Measurements from ENCODE around the gene CLPX.
A peak's percentile ranks its signal among the peaks of the same experiment; 100 is the strongest.
"Not testable (repeated sequence)": the region's sequence is repeated elsewhere in the genome, so short reads cannot be mapped to it uniquely, and the experiment has no call there.

Gene CLPX

GRCh38 chr15:65171428-65171827, 13.7 kb downstream of the CLPX start:
- ATAC-seq (no peak), DNase-seq (no peak)

DNA sequence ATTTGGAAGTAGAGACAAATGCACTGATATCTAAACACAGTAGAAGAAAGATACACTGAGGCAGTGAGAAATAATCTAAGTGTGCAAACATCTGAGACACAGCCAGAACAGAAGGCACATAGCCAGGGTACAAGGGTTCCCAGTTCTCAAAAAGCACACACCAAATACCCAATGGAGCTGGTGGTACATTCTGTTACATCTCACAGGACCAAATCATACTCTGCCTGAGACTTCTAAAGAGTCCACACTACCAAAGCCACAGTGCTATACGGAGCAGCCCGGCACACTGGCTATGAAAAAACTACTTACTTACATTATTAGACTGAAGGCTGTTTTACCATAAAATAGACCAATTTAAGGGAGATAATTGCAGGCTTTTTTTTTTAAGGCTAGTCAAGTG, 19.3 kb downstream of the CLPX start:
- ATAC-seq: no peak

DNA sequence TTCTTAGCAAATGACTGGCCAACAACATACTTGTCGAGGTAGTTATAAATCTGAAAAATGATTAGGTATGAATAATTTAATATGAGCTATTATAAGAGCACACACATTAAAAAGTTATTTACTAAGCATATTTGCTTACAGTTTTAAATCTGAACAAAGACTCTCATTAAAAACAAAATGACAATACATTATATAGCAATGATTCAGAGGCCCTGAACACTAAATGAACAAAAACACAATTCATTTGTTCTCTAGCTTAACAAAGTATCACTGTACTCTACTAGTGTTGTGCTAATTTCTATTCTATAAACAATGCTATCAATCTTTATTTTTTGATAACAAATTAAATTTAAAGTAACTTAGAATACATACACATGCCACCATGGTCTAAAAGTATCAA, 21.0 kb downstream of the CLPX start:
- no peak for ATAC-seq
- no peak for DNase-seq

More for the DNA sequence above, 19.3 kb downstream of the CLPX start:
- DNase-seq: no peak

GRCh38 chr15:65163041-65163440, 22.1 kb downstream of the CLPX start:
- DNase-seq (no peak), ATAC-seq (no peak)

DNA sequence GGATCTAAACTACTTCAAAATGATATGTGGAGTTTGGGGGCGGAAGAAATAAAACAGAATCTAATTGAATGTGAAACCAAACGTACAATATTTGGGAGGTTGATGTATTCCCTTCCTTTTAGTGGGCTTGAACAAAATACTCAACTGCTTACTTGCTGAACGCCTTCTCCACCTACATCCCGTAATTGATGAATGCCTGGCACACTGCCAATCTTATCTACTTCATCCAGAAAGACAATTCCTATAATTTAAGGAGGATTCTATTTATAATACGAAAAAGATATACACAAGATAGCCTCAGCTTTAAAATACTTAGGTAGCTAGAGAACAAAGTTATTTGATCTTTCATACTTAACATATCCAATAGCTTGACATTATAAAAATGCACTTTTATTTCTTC, 28.4 kb downstream of the CLPX start:
- DNase-seq: no peak
- ATAC-seq: no peak

- DNase-seq: no peak
- ATAC-seq: no peak
Measured at GRCh38 chr15:65154720-65155119, 30.4 kb downstream of the CLPX start.

DNA sequence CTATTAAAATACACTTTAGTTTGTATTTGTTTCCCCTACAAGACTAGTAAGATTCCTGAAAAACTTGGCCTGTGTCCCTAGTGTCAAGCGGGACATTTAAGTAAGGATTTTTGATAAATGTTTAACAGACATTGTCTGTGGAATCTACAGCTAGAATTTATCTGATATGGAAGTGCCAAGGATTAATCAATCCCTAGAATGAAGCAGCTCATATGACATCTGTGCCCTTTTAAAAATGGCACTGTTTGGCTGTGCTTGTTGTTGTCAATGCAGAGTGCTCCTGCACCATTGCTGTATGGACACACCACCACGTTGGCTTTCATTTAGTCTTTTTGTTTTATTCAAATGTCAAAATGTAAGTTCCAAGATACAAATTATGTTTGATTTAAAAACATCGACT, 37.2 kb downstream of the CLPX start:
- no peak for DNase-seq
- ATAC-seq: no peak

DNA sequence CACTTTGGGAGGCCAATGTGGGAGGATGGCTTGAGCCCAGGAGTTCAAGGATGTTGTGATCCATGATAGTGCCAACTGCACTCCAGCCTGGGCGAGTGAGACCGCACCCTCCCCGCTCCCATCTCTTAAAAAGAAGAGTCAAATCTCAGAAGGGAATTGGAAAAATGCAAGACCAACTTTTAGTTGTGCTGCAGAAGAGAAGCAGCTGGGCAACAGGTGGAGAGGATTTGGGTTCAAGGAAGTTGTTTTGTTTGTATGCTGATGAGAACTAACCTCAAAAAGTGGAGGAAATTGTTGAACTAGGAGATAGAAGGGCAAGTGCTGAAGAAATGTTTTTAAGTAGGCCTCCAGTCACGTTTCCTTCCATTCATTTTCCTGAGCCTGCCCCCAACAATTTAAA, 38.7 kb downstream of the CLPX start:
- ATAC-seq (no peak), DNase-seq (no peak)

- not testable (repeated sequence) for ATAC-seq, DNase-seq
Measured at GRCh38 chr15:65138631-65139030, 46.5 kb downstream of the CLPX start.

- ATAC-seq, DNase-seq: not testable (repeated sequence)
Measured at GRCh38 chr15:65137893-65138292, 47.2 kb downstream of the CLPX start.

DNA sequence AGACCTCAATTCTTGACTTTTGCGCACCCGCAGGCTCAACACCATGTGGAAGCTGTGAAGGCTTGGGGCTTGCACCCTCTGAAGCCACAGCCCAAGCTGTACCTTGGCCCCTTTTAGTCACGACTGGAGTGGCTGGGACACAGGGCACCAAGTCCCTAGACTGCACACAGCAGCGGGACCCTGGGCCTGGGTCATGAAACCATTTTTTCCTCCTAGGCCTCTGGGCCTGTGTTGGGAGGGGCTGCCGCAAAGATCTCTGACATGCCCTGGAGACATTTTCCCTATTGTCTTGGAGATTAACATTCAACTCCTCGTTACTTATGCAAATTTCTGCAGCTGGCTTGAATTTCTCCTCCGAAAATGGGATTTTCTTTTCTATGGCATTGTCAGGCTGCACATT, 48.1 kb downstream of the CLPX start:
- not testable (repeated sequence) for ATAC-seq, DNase-seq

- no peak for DNase-seq
- no peak for ATAC-seq
Measured at GRCh38 chr15:65134538-65134937, 50.6 kb downstream of the CLPX start.

DNA sequence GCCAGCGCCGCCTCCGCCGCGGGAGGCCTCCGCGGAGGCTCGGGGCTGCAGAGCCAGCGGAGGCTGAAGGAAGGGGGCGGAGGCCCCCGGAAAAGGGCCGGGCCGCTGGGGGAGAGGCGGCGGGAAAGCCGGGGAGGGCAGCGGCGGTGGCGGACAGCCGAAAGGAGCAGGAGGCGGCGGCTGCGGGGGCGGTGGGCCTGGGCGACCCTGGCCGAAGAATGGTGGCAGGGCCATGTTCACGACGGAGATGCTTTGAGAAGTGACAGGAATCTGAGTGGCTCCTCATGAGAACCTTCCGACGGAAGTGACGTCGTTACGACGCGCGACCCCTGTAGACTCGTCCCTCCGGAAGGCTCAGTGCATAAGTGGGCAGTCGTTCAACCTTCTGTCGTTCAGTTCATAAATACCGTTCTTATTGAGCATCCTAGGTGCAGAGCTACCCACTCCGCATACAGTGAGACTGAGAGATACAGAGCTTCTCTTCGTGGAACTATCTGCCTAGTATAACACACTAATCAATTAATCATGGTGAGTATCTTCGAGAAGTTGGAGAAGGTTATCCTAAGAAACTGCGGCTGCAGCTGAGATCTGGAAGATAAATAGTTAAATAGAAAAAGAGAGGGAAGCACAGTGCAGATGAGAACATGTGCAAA, 51.5 kb downstream of the CLPX start, which contains the start of gene PDCD7:
Gene PDCD7, minus strand, starts transcription at position 261 of the 653 bp plus-strand sequence. Its CDS starts 27 bp downstream, at position 234.
- DNase-seq (peak; percentile 83), ATAC-seq (peak; percentile 98)

DNA sequence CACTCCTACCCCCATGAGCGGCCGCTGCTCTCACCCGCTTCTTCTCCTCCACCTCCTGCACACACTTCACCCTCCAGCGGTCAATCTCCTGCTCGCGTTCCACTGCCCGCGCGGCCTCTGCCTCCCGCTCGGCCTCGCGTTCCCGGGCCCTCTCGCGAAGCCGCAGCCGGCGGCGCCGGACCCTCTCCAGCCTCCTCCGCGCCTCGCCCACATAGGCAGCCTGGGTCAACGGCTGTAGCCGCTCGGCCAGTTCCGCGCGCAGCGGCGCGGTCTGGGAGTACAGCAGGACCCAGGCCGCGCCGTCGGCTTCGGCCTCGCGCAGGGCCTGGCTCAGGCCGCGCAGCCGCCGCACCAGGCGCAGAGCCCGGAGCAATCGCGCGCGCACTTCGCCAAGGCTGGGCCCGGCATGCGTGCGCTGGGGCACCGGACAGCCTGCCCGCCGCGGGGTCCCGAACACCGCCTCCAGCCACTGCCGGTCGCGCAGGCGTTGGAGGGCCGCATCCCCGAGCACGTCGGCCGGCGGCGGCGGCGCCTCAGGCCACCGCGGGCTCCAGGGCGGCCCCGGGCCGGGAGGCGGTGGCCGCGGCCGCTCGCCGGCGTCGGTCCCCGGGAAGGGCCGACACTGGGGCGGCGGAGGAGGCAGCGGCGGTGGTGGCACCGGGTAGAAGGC, 52.1 kb downstream of the CLPX start:
- DNase-seq (peak; percentile 34), ATAC-seq (peak; percentile 50)

- no peak for DNase-seq
- ATAC-seq: no peak
Measured at GRCh38 chr15:65130941-65131340, 54.2 kb downstream of the CLPX start.

DNA sequence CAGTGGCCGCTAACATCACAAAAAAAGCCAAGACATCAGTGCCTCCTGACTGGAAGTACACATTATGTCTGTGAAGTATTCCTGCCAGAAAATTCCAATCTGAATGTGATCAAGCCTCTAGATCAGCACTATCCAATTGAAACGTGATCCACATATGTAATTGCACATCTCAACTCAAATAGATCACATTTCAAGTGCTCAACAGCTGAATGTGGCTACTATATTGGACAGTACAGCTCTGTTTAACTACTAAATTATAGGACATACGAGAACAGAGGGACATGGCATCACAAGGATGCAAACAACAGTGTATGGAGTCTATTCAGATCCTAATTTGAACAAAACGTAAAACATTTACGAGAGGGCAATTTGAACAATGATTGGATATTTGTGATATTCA, 69.6 kb downstream of the CLPX start:
- no peak for ATAC-seq

GRCh38 chr15:65115086-65115485, 70.1 kb downstream of the CLPX start, which contains the start of gene UBAP1L:
Gene UBAP1L, minus strand, starts transcription at chr15:65115200. Its CDS starts 8,985 bp downstream, at chr15:65106215.
- DNase-seq: no peak
- no peak for ATAC-seq

More for the DNA sequence above, 69.6 kb downstream of the CLPX start:
- DNase-seq: no peak

DNA sequence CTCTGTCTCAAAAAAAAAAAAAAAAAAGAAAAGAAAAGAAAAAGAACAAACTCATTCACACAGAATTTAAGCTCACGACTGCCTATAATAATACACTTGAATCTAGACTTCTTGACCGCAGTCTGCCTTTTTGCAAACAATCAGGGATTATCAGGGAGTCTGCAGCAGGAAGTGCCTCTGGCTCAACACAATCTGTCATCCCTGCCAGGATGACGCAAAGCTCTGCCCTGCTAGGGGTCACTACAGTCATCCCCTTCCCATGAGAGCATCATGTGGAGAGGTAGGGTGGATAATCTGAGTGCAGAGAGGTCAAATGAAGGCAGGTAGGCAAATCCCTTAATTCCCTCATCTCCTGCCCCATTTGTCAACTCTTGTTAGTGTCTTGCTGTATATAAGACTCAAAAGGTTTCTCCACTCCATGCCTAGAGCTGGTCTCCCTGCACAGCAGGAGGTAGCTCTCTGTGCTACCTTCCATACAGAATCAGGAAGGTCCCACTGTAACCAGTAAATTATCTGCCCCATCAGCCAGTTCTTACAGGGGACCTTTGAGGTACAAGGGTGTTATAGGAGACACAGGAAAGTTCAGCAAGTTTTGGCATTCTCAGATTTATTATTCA, 74.4 kb downstream of the CLPX start:
- no peak for DNase-seq

DNA sequence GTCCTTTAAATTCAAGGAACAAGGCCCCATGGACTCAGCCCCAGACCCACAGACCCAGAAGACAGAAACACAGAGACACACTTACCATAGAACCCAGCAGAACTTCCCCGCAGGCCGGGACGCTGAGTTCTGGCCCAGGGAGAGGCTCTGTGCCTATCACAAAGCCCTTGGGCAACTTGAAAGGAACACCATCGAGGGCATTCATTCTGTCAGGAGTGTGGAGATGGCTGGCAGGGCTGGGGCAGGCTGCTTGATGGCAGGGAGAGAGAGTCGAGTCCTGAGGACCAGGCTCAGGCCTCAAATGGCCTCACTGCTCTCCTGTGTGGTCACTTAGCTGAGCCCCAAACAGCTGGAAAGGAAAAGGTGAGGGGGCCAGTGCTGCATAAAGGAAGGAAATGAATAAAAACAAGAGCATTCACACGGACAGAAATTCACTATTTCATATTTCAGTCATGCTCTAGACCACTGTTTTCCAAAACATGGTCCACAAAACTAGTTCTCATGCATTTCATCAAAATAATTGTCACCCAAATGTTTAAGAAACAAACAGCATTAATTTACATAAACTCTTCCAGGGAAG, 79.0 kb downstream of the CLPX start:
- ATAC-seq (no peak), DNase-seq (no peak)

More for the DNA sequence above, 74.4 kb downstream of the CLPX start:
- no peak for ATAC-seq

DNA sequence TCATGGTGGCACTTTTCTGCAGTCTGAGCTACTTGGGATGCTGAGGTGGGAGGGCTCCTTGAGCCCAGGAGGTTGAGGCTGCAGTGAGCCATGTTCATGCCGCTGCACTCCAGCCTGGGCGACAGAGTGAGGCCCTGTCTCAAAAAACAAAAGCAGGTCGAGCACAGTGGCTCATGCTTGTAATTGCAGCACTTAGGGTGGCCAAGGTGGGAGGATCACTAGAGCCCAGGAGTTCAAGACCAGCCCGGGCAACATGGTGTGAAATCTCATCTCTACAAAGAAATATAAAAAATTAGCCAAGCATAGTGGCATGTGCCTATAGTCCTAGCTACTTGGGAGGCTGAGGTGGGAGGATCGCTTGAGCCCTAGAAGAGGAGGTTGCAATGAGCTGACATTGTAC, 80.1 kb downstream of the CLPX start:
- ATAC-seq (no peak), DNase-seq (no peak)

DNA sequence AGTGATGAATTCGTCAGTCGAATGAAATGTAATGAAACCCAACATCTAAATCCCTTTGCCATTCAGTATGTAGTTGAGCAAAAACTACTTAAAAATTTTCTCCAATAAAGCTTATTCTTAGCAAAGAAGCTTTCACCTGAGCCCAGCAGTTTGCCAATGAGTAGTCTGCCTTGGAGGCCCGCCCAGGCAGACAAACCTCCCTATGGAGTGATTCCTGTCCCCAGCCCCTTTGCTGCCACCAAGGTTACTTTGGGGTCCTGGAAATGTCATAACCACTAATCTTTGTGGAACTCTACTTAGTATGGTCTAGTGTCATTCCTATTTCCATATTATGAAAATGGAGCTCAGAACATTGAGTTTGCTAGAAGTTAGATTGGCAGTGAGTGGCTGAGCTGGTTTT, 82.2 kb downstream of the CLPX start:
- DNase-seq (no peak), ATAC-seq (no peak)

- no peak for DNase-seq
- no peak for ATAC-seq
Measured at GRCh38 chr15:65101891-65102708, 83.0 kb downstream of the CLPX start.
